A673 (cell line): ENCODE data around the gene STYX. TPM values are rescaled to one million over a fixed set of nuclear protein-coding genes. Genes with fewer than 3 reads are reported as not detected.
"Not testable (repeated sequence)": the region's sequence is repeated elsewhere in the genome, so short reads cannot be mapped to it uniquely, and the experiment has no call there.

Source experiments
- BruUV-seq: library from RNA; stranded (reverse); fragments of 400-500 nt; replicated peaks from 2 replicates; lab custom pipeline; 2021; lab: Mats Ljungman, UMichigan
- CTCF ChIA-PET: fragments of 300-600 bp; sonication (Branson Sonifier 250); formaldehyde crosslinking; loops from one replicate; lab custom pipeline; 2022; ENCODE audit warnings: antibody characterized with exemption; lab: Charles Lee
- POLR2A ChIA-PET: fragments of 300-600 bp; sonication (Branson Sonifier 250); formaldehyde crosslinking; loops from one replicate; lab custom pipeline; 2022; ENCODE audit warnings: antibody characterized with exemption; ENCODE audit not compliant: low non-redundant PET; lab: Charles Lee
- DNase-seq: peaks from one replicate; pipeline ENCODE4 v3.0.0-alpha.2; 2015; ENCODE audit warnings: low spot score
- H3K27ac ChIP-seq: fragments of 200-600 bp; sonication (generic); 2 replicates; pipeline ENCODE4 v1.5.1; 2016; ENCODE audit warnings: mixed run types, low read depth, mild to moderate bottlenecking, mixed read lengths, antibody characterized with exemption, low read length; ENCODE audit not compliant: poor library complexity, severe bottlenecking
- H3K27me3 ChIP-seq: fragments of 200-600 bp; sonication (generic); replicated peaks from 2 replicates; pipeline ENCODE4 v1.6.1; 2017; ENCODE audit warnings: mixed run types, low read depth, mild to moderate bottlenecking, mixed read lengths, antibody characterized with exemption, low read length; ENCODE audit not compliant: insufficient read depth, poor library complexity
- H3K36me3 ChIP-seq: fragments of 200-600 bp; sonication (generic); 2 replicates; pipeline ENCODE4 v1.6.1; 2016; ENCODE audit warnings: mixed run types, mild to moderate bottlenecking, mixed read lengths, antibody characterized with exemption, low read length; ENCODE audit not compliant: insufficient read depth, poor library complexity, severe bottlenecking
- H3K4me1 ChIP-seq: fragments of 200-600 bp; sonication (generic); 2 replicates; pipeline ENCODE4 v1.6.1; 2017; ENCODE audit warnings: mixed run types, mild to moderate bottlenecking, mixed read lengths, antibody characterized with exemption, low read length; ENCODE audit not compliant: insufficient read depth, poor library complexity, severe bottlenecking
- H3K4me3 ChIP-seq: fragments of 200-600 bp; sonication (generic); 2 replicates; pipeline ENCODE4 v1.5.1; 2016; ENCODE audit warnings: low read depth, mixed run types, mild to moderate bottlenecking, mixed read lengths, low read length; ENCODE audit not compliant: poor library complexity, severe bottlenecking
- H3K9me3 ChIP-seq: fragments of 200-600 bp; sonication (generic); 2 replicates; pipeline ENCODE4 v1.6.1; 2016; ENCODE audit warnings: mixed run types, low read depth, mild to moderate bottlenecking, mixed read lengths, antibody characterized with exemption, low read length; ENCODE audit not compliant: poor library complexity, severe bottlenecking
- EZH2 ChIP-seq: fragments of 200-600 bp; sonication (generic); IDR thresholded peaks from 2 replicates; pipeline ENCODE4 v1.6.1; 2017; ENCODE audit warnings: borderline replicate concordance, low read depth, mild to moderate bottlenecking, mixed read lengths, antibody characterized with exemption, low read length; ENCODE audit not compliant: poor library complexity, severe bottlenecking
- intact Hi-C: fragments of 100-400 bp; cut with micrococcal nuclease; formaldehyde crosslinking; loops from one replicate; pipeline ENCODE4 v1.10.0; 2022; ENCODE audit not compliant: unreplicated experiment
- total RNA-seq: library from RNA; stranded (reverse); gene quantifications from 2 replicates; pipeline ENCODE4 v1.2.3, GENCODE V29; 2021
- TF ChIP-seq, protein P1 (sequence below): fragments of 300-800, 200-600 bp; sonication (generic); conservative IDR thresholded peaks from 2 replicates; pipeline ENCODE4 v1.5.1; 2017; ENCODE audit warnings: low read depth, mild to moderate bottlenecking, antibody characterized with exemption, low read length, moderate library complexity, mixed read lengths

Gene STYX
- total RNA-seq, 1 experiment from 2014 or later: 9.4 TPM

DNA sequence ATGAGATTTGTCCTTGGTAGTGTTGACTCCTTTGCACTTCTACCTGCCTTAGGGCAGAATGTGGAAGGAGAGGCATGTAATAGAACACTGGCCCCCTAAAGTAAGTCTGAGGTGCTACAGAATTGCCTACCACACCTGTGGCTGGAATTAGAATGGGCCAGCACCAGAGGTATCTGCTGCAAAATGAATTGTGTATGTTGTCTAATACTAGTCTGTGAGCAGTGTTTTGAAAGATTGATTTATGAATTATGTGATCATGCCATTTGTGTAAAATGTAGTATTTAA lies 5.7 kb upstream of the STYX start:
- no peak for TF ChIP-seq EZH2
- TF ChIP-seq, protein P1, sequence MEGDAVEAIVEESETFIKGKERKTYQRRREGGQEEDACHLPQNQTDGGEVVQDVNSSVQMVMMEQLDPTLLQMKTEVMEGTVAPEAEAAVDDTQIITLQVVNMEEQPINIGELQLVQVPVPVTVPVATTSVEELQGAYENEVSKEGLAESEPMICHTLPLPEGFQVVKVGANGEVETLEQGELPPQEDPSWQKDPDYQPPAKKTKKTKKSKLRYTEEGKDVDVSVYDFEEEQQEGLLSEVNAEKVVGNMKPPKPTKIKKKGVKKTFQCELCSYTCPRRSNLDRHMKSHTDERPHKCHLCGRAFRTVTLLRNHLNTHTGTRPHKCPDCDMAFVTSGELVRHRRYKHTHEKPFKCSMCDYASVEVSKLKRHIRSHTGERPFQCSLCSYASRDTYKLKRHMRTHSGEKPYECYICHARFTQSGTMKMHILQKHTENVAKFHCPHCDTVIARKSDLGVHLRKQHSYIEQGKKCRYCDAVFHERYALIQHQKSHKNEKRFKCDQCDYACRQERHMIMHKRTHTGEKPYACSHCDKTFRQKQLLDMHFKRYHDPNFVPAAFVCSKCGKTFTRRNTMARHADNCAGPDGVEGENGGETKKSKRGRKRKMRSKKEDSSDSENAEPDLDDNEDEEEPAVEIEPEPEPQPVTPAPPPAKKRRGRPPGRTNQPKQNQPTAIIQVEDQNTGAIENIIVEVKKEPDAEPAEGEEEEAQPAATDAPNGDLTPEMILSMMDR: no peak
- BruUV-seq: no TSS peak
- Histone ChIP-seq H3K27ac (no peak overlapping the region), H3K36me3 (peaks cover 92% of the 10 kb centered on the region), H3K4me1 (no peaks in the 10 kb centered on the region), H3K4me3 (no peak overlapping the region), H3K27me3 (no peaks in the 10 kb centered on the region), H3K9me3 (no peaks in the 10 kb centered on the region)
- CTCF ChIA-PET: no interaction called here
- intact Hi-C loops: no loop called here
- POLR2A ChIA-PET: no interaction called here
- no peak for DNase-seq

DNA sequence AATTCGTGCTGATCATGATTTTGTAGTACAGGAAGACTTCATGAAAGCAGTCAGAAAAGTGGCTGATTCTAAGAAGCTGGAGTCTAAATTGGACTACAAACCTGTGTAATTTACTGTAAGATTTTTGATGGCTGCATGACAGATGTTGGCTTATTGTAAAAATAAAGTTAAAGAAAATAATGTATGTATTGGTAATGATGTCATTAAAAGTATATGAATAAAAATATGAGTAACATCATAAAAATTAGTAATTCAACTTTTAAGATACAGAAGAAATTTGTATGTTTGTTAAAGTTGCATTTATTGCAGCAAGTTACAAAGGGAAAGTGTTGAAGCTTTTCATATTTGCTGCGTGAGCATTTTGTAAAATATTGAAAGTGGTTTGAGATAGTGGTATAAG lies 2.5 kb upstream of the STYX start:
- H3K4me3 ChIP-seq, H3K27me3 ChIP-seq, H3K4me1 ChIP-seq, POLR2A ChIA-PET, H3K27ac ChIP-seq, CTCF ChIA-PET, DNase-seq, H3K9me3 ChIP-seq, intact Hi-C loops, BruUV-seq: not testable (repeated sequence)
- peaks cover 62% of the 10 kb centered on the region for H3K36me3 ChIP-seq

DNA sequence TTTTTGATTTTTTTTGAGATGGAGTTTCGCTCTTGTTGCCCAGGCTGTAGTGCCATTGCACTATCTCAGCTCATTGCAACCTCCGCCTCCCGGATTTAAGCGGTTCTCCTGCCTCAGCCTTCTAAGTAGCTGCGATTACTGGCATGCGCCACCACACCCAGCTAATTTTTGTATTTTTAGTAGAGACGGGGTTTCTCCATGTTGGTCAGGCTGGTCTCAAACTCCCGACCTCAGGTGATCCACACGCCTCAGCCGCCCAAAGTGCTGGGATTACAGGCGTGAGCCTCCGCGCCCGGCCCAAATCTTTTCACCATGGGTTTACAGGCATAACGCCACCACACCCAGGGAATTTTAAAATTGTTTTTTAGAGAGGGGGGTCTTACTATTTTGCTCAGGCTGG lies 931 bp upstream of the STYX start:
- H3K27ac ChIP-seq: not testable (repeated sequence)

DNA sequence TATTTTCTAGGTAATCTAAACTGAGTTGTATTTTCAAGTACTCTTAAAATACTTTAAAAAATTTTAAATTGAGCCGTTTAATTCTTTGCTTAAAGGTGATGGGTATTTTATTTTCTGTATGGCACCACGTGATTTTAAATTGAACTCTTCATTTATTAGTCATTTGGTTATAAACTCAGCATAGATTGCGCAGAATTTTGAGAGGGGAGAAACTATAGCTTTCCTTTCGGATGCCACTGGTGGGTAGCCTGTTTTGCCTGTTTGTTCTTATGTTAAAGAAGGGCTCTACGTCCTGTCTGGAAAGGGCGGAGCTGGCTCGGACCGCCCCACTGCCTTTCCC lies 411 bp upstream of the STYX start:
- peak overlapping the region; percentile 98 for H3K4me3 ChIP-seq
- no peak for DNase-seq
- no peak overlapping the region for H3K27ac ChIP-seq
- intact Hi-C loops: no loop called here
- peaks cover 41% of the 10 kb centered on the region for H3K36me3 ChIP-seq
- ChIA-PET POLR2A (interaction anchor here (0.6 kb wide), 1 partner anchor 51 kb away, joined by 3 read pairs; no protein-coding TSS in a partner anchor), CTCF (no interaction called here)
- no peaks in the 10 kb centered on the region for H3K27me3 ChIP-seq
- no peak for TF ChIP-seq EZH2
- TF ChIP-seq, protein P1: no peak
- H3K9me3 ChIP-seq: no peaks in the 10 kb centered on the region
- no TSS peak for BruUV-seq
- H3K4me1 ChIP-seq: no peaks in the 10 kb centered on the region

More for the DNA sequence above, 931 bp upstream of the STYX start:
- BruUV-seq, intact Hi-C loops, H3K27me3 ChIP-seq, H3K4me1 ChIP-seq, H3K4me3 ChIP-seq, DNase-seq, H3K9me3 ChIP-seq: not testable (repeated sequence)
- peaks cover 47% of the 10 kb centered on the region for H3K36me3 ChIP-seq
- ChIA-PET CTCF (interaction anchor here (0.5 kb wide), 1 partner anchor 33 kb away, joined by 3 read pairs; no protein-coding TSS in a partner anchor), POLR2A (interaction anchor here (0.5 to 0.7 kb wide), 2 partner anchors 21 to 216 kb away, joined by 3 to 4 read pairs; no protein-coding TSS in a partner anchor)
